ENCODE data around the gene TRNAU1AP. TPM values are rescaled to one million over a fixed set of nuclear protein-coding genes. Genes with fewer than 3 reads are reported as not detected.
A peak's percentile ranks its signal among the peaks of the same experiment; 100 is the strongest.
"Not testable (repeated sequence)": the region's sequence is repeated elsewhere in the genome, so short reads cannot be mapped to it uniquely, and the experiment has no call there.

TRNAU1AP gene
- total and polyA plus RNA-seq, 2 experiments from 2014 or later = 21.9 to 27.4 TPM

DNA sequence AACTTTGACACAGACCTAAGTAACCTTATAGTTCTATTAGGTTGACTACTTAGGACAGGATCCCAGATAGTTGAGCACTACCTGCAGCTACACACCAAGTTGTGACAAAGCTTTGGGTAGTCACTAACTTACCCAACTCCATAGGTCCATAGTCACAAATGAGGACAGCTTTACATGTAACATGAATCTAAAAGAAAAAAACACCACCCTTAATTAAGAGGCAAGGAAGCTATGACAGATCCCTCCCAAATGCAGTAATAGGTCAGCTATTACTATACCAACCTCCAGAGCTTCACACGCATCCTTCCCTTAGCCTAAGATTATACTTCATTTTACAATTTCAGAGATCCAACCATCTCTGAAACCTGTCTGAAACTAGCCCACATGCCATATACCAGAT lies 26.5 kb downstream of the TRNAU1AP start:
- peaks cover 29% of the 10 kb centered on the region for H3K36me3 ChIP-seq (ENCODE audit: low read depth)

DNA sequence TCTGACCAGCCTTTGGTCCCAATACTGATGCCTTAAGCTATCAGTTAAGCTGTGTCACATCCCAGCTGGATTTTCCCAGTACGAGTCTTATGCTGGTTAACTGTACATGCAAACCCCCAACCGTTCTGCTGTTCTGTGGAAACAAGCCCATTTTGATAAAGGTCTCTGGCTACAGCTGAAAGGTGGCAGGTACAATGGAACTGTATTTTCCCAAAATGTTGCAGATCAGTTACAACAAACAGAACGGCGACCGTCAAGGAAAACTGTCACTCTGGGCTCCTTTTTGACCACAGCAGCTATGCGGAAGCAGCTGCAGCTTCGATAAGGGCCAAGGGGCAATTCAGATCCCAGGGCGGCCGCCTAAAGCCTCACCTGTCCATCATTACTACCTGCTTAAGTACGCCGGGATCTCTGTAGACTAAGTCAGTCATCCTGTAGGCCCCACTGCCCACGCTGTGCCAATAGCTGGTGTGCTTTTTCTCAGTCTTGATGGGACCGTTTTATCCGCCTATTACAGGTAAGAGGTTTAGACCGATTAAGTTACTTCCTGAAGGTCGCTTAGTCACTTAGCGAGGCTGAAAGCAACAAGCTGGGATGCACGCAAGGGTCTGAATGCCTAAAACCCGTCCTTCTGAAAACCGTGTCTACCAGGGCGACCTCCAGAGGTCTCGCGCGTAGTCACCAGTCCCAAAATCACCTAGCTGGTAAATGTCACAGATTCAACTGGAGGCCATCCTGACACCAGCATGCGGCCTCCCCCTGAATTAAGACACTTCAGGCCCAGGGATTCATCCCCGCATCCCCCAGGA lies 28.0 kb downstream of the TRNAU1AP start:
- H3K79me2 ChIP-seq (ENCODE audit: insufficient read depth) = peaks cover 29% of the 10 kb centered on the region
- H3K9me2 ChIP-seq (ENCODE audit: insufficient read depth) = no peaks in the 10 kb centered on the region
- H2AFZ ChIP-seq = 0 out of 2 replicates have a peak overlapping the region, but pooled peaks have one; percentile 12
- peaks cover 8% of the 10 kb centered on the region; the same call in 1 of the 2 replicates for H3K4me1 ChIP-seq (ENCODE audit: insufficient read depth)
- H3K36me3 ChIP-seq (ENCODE audit: low read depth) = peaks cover 29% of the 10 kb centered on the region
- peaks cover 13% of the 10 kb centered on the region; the same call in 1 of the 2 replicates for H4K20me1 ChIP-seq (ENCODE audit: insufficient read depth)
- peak overlapping the region; percentile 97 for H3K4me2 ChIP-seq (ENCODE audit: unreplicated experiment)
- H3K9ac ChIP-seq = peak overlapping the region; percentile 92
- H3K27ac ChIP-seq = peak overlapping the region; percentile 56
- H3F3A ChIP-seq (ENCODE audit: insufficient read depth) = peaks cover 43% of the 10 kb centered on the region
- TF ChIP-seq EZH2 (IDR thresholded peaks at IDR 0.05; ENCODE audit: insufficient read depth, poor library complexity, severe bottlenecking) (no peak), EZH2phosphoT487 (IDR thresholded peaks at IDR 0.05; ENCODE audit: insufficient read depth, low read depth) (no peak)
- WGBS, 2 experiments (ENCODE audit: low coverage in 1 of 2, low lambda C conversion rate in 2 of 2, missing lambda C conversion rate in 2 of 2) = 2 to 3% methylated on average over 26 of the region's 26 CpGs
- in situ Hi-C loops (cut with MboI) = no loop called here
- H3K27me3 ChIP-seq (replicated peaks; ENCODE audit: insufficient read depth) = no peaks in the 10 kb centered on the region
- DNase-seq = peak; percentile 69
- H3K9me3 ChIP-seq (ENCODE audit: low read depth) = no peaks in the 10 kb centered on the region
- H3K4me3 ChIP-seq = peak overlapping the region; percentile 99

More for the DNA sequence above, 26.5 kb downstream of the TRNAU1AP start:
- DNase-seq = peak; percentile 48
- peak overlapping the region; percentile 92 for H3K9ac ChIP-seq
- peak overlapping the region; percentile 23 for H3K27ac ChIP-seq
- H4K20me1 ChIP-seq (ENCODE audit: insufficient read depth) = peaks cover 13% of the 10 kb centered on the region; the same call in 1 of the 2 replicates
- no peak for TF ChIP-seq EZH2phosphoT487 (IDR thresholded peaks at IDR 0.05; ENCODE audit: insufficient read depth, low read depth)
- TF ChIP-seq EZH2 (IDR thresholded peaks at IDR 0.05; ENCODE audit: insufficient read depth, poor library complexity, severe bottlenecking) = no peak
- H3K4me1 ChIP-seq (ENCODE audit: insufficient read depth) = peaks cover 8% of the 10 kb centered on the region; the same call in 1 of the 2 replicates
- H3F3A ChIP-seq (ENCODE audit: insufficient read depth) = peaks cover 51% of the 10 kb centered on the region
- H3K4me2 ChIP-seq (ENCODE audit: unreplicated experiment) = peak overlapping the region; percentile 97
- H3K79me2 ChIP-seq (ENCODE audit: insufficient read depth) = peaks cover 29% of the 10 kb centered on the region
- peak overlapping the region; percentile 99 for H3K4me3 ChIP-seq
- no peaks in the 10 kb centered on the region for H3K27me3 ChIP-seq (replicated peaks; ENCODE audit: insufficient read depth)
- no peak overlapping the region for H2AFZ ChIP-seq
- no peaks in the 10 kb centered on the region for H3K9me2 ChIP-seq (ENCODE audit: insufficient read depth)
- no peaks in the 10 kb centered on the region for H3K9me3 ChIP-seq (ENCODE audit: low read depth)
- in situ Hi-C loops (cut with MboI) = no loop called here
- 68 to 72% methylated on average over 1 of the region's 1 CpG for WGBS, 2 experiments (ENCODE audit: low coverage in 1 of 2, low lambda C conversion rate in 2 of 2, missing lambda C conversion rate in 2 of 2)

DNA sequence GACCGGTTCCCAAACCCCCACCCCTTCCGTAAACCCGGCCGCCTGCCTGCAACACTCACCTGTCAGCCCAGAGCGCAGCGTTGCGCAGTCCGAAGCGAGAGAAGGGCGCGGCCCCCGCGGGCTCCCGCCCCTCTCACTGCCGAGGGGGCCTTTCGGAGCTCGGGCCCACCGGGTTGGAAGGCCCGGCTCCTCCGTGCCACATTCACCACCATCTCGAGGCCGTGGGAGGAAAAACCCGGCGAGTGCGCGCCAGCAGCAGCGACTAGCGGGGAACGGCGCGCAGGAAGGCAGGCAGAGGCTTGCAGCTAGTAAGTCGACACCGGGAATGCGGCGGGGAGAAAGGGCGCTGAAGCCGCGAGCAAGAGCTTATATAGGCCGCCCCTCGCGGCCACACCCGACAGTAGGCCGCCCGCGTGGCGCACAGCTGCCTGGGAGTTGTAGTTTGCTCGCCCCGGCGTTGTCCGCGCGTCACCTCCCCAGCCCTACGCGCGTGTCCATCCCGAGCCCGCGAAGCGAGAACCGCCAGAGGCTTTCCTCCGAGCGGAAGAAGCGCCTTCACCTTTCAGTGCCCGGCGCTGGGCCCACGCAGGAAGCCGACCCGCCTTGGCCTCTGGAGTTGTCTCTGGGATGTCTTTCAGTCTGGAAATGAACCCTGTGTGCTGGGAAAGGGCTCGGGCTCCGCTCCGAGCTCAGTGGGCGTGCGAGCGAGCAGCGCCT lies 28.8 kb downstream of the TRNAU1AP start:
- Histone ChIP-seq H3F3A (ENCODE audit: insufficient read depth) (peaks cover 43% of the 10 kb centered on the region), H4K20me1 (ENCODE audit: insufficient read depth) (peaks cover 13% of the 10 kb centered on the region; the same call in 1 of the 2 replicates), H3K9me3 (ENCODE audit: low read depth) (no peaks in the 10 kb centered on the region), H3K4me2 (ENCODE audit: unreplicated experiment) (peak overlapping the region; percentile 98), H3K27me3 (replicated peaks; ENCODE audit: insufficient read depth) (no peaks in the 10 kb centered on the region), H3K27ac (peak overlapping the region; percentile 61), H3K79me2 (ENCODE audit: insufficient read depth) (peaks cover 29% of the 10 kb centered on the region), H3K36me3 (ENCODE audit: low read depth) (peaks cover 28% of the 10 kb centered on the region), H2AFZ (peak overlapping the region; percentile 99), H3K4me3 (peak overlapping the region; percentile 99), H3K4me1 (ENCODE audit: insufficient read depth) (peaks cover 8% of the 10 kb centered on the region; the same call in 1 of the 2 replicates), H3K9me2 (ENCODE audit: insufficient read depth) (no peaks in the 10 kb centered on the region), H3K9ac (peak overlapping the region; percentile 92)
- DNase-seq = peak; percentile 97
- in situ Hi-C loops (cut with MboI) = no loop called here
- WGBS, 2 experiments (ENCODE audit: low coverage in 1 of 2, low lambda C conversion rate in 2 of 2, missing lambda C conversion rate in 2 of 2) = 1% methylated on average over 43 to 75 of the region's 75 CpGs
- TF ChIP-seq EZH2phosphoT487 (IDR thresholded peaks at IDR 0.05; ENCODE audit: insufficient read depth, low read depth) (no peak), EZH2 (IDR thresholded peaks at IDR 0.05; ENCODE audit: insufficient read depth, poor library complexity, severe bottlenecking) (no peak)

DNA sequence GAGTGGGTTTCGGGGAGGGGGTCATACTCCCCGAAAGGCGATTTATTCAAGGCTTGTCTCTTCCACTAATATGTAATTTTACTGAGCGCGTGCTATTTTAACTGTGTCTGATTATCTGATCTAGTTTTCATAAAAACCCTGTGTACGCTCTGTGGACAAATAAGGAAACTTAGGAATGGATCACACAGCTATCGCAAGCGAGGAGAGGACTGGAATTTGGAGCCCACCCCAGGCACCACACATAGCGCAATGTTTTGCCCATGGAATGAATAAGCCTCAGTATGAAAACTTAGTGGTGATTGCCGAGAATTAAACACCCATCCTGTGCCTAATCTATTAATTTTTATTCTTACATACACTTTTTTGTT lies 29.3 kb downstream of the TRNAU1AP start:
- Histone ChIP-seq H3K36me3 (ENCODE audit: low read depth) (peaks cover 23% of the 10 kb centered on the region), H3K79me2 (ENCODE audit: insufficient read depth) (peaks cover 29% of the 10 kb centered on the region), H3F3A (ENCODE audit: insufficient read depth) (peaks cover 38% of the 10 kb centered on the region), H3K9ac (peak overlapping the region; percentile 92), H3K4me1 (ENCODE audit: insufficient read depth) (peaks cover 8% of the 10 kb centered on the region; the same call in 1 of the 2 replicates), H3K9me3 (ENCODE audit: low read depth) (no peaks in the 10 kb centered on the region), H2AFZ (peak overlapping the region; percentile 99), H3K4me3 (peak overlapping the region; percentile 99), H3K27ac (peak overlapping the region; percentile 61), H3K4me2 (ENCODE audit: unreplicated experiment) (peak overlapping the region; percentile 98), H3K9me2 (ENCODE audit: insufficient read depth) (no peaks in the 10 kb centered on the region), H4K20me1 (ENCODE audit: insufficient read depth) (peaks cover 13% of the 10 kb centered on the region; the same call in 1 of the 2 replicates), H3K27me3 (replicated peaks; ENCODE audit: insufficient read depth) (no peaks in the 10 kb centered on the region)
- 1 to 3% methylated on average over 10 of the region's 10 CpGs for WGBS, 2 experiments (ENCODE audit: low coverage in 1 of 2, low lambda C conversion rate in 2 of 2, missing lambda C conversion rate in 2 of 2)
- in situ Hi-C loops (cut with MboI) = no loop called here
- DNase-seq = peak; percentile 56
- TF ChIP-seq EZH2 (IDR thresholded peaks at IDR 0.05; ENCODE audit: insufficient read depth, poor library complexity, severe bottlenecking) (no peak), EZH2phosphoT487 (IDR thresholded peaks at IDR 0.05; ENCODE audit: insufficient read depth, low read depth) (no peak)

DNA sequence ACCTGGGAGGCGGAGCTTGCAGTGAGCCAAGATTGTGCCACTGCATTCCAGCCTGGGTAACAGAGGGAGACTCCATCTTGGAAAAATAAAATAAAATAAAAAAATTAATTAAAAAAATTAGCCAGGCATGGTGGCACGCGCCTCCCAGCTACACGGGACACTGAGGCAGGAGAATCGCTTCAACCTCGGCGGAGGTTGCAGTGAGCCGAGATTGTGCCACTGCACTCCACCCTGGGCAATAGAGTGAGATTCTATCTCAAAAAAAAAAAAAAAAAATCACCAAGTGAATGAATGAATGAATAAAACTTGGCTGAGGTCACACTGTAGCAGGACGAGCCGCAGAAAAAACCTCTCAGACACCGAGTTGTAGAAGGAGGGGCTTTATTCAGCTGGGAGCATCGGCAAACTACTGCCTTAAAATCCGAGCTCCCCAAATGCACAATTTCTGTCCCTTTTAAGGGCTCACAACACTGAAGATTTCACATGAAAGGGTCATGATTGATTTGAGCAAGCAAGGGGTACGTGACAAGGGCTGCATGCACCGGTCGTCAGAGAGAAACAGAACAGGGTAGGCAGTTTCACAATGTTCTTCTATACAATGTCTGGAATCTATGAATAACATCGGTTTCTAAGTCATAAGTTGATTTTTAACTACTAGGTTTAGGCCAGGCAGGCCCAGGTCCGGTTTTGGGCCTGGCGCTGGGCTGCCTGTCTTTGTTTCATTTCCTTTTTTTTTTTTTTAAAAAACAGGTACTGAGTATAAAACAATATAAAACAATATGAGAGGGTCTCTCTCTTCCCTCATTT lies 33.9 kb downstream of the TRNAU1AP start:
- H4K20me1 ChIP-seq (ENCODE audit: insufficient read depth); H3K9me3 ChIP-seq (ENCODE audit: low read depth); H3K4me1 ChIP-seq (ENCODE audit: insufficient read depth); in situ Hi-C loops (cut with MboI); H3K4me2 ChIP-seq (ENCODE audit: unreplicated experiment); H3F3A ChIP-seq (ENCODE audit: insufficient read depth); DNase-seq; H3K27me3 ChIP-seq (replicated peaks; ENCODE audit: insufficient read depth); H3K79me2 ChIP-seq (ENCODE audit: insufficient read depth); H3K36me3 ChIP-seq (ENCODE audit: low read depth); H3K9me2 ChIP-seq (ENCODE audit: insufficient read depth); H3K4me3 ChIP-seq; H3K9ac ChIP-seq; H2AFZ ChIP-seq; H3K27ac ChIP-seq: not testable (repeated sequence)
- 93 to 95% methylated on average over 19 of the region's 19 CpGs for WGBS, 2 experiments (ENCODE audit: low coverage in 1 of 2, low lambda C conversion rate in 2 of 2, missing lambda C conversion rate in 2 of 2)
